Neural cell (in vitro differentiated cells): ENCODE measurements around the gene PIK3CA. TPM values are rescaled to one million over a fixed set of nuclear protein-coding genes. Genes with fewer than 3 reads are reported as not detected.
"Not testable (repeated sequence)": the region's sequence is repeated elsewhere in the genome, so short reads cannot be mapped to it uniquely, and the experiment has no call there.

Source experiments
- H2AFZ ChIP-seq: fragments of 200-600, 300-800 bp; sonication (generic), shearing (Covaris generic); 2 replicates; pipeline ENCODE4 v1.6.0; 2014; ENCODE audit warnings: low read depth, mild to moderate bottlenecking, antibody characterized with exemption, low read length, moderate library complexity
- H3F3A ChIP-seq: fragments of 200-600 bp; shearing (Covaris generic); 2 replicates; pipeline ENCODE4 v1.6.1; 2016; ENCODE audit warnings: mild to moderate bottlenecking, moderate library complexity, mixed read lengths, antibody characterized with exemption, low read length; ENCODE audit not compliant: insufficient read depth, poor library complexity, severe bottlenecking
- H3K27ac ChIP-seq: fragments of 200-600, 300-800 bp; sonication (generic), shearing (Covaris generic); 2 replicates; pipeline ENCODE4 v1.5.1; 2014; ENCODE audit warnings: mild to moderate bottlenecking, low read length, moderate library complexity
- H3K27me3 ChIP-seq: fragments of 300-800, 200-600 bp; sonication (generic), shearing (Covaris generic); 2 replicates; pipeline ENCODE4 v1.6.0; 2014; ENCODE audit warnings: mild to moderate bottlenecking, low read depth, low read length, moderate library complexity; ENCODE audit not compliant: insufficient read depth
- H3K36me3 ChIP-seq: fragments of 300-800, 200-600 bp; sonication (generic), shearing (Covaris generic); 2 replicates; pipeline ENCODE4 v1.5.1; 2014; ENCODE audit warnings: mild to moderate bottlenecking, antibody characterized with exemption, low read length, moderate library complexity; ENCODE audit not compliant: insufficient read depth
- H3K4me2 ChIP-seq: fragments of 300-800, 200-600 bp; sonication (generic), shearing (Covaris generic); 2 replicates; pipeline ENCODE4 v1.6.0; 2014; ENCODE audit warnings: mild to moderate bottlenecking, low read length
- H3K4me3 ChIP-seq: fragments of 300-800, 200-600 bp; sonication (generic), shearing (Covaris generic); 2 replicates; pipeline ENCODE4 v1.5.1; 2014; ENCODE audit warnings: mild to moderate bottlenecking, low read length, moderate library complexity
- H3K79me2 ChIP-seq: fragments of 200-600 bp; shearing (Covaris generic); replicated peaks from 2 replicates; pipeline ENCODE4 v1.6.0; 2014; ENCODE audit warnings: mild to moderate bottlenecking, low read length, moderate library complexity; ENCODE audit not compliant: insufficient read depth
- H3K9ac ChIP-seq: fragments of 300-800, 200-600 bp; sonication (generic), shearing (Covaris generic); 2 replicates; pipeline ENCODE4 v1.6.1; 2016; ENCODE audit warnings: mild to moderate bottlenecking, low read length, mixed read lengths
- H3K9me2 ChIP-seq: fragments of 200-600 bp; shearing (Covaris generic); 2 replicates; pipeline ENCODE4 v1.6.1; 2016; ENCODE audit warnings: mild to moderate bottlenecking, low read length, mixed read lengths; ENCODE audit not compliant: insufficient read depth
- H3K9me3 ChIP-seq: fragments of 200-600, 300-800 bp; sonication (generic), shearing (Covaris generic); 2 replicates; pipeline ENCODE4 v1.6.1; 2016; ENCODE audit warnings: mild to moderate bottlenecking, mixed run types, low read length, moderate library complexity, mixed read lengths
- H4K20me1 ChIP-seq: fragments of 200-600 bp; shearing (Covaris generic); 2 replicates; pipeline ENCODE4 v1.6.1; 2016; ENCODE audit warnings: mild to moderate bottlenecking, mixed run types; ENCODE audit not compliant: insufficient read depth
- EP300 ChIP-seq: fragments of 450-650 bp; conservative IDR thresholded peaks from 2 replicates; pipeline ENCODE4 v1.6.1; 2014; ENCODE audit warnings: antibody characterized with exemption, mild to moderate bottlenecking, moderate library complexity; ENCODE audit not compliant: poor library complexity, severe bottlenecking
- EZH2 ChIP-seq: fragments of 200-600, 300-800 bp; shearing (Covaris generic), sonication (generic); IDR thresholded peaks from 2 replicates; pipeline ENCODE4 v1.6.1; 2014; ENCODE audit warnings: antibody characterized with exemption, low read length, borderline replicate concordance, mild to moderate bottlenecking; ENCODE audit not compliant: insufficient read depth, poor library complexity, severe bottlenecking
- MXI1 ChIP-seq: fragments of 450-650 bp; conservative IDR thresholded peaks from 2 replicates; pipeline ENCODE4 v1.6.1; 2014; ENCODE audit warnings: antibody characterized with exemption, mild to moderate bottlenecking; ENCODE audit not compliant: poor library complexity, severe bottlenecking
- POLR2AphosphoS5 ChIP-seq: IDR thresholded peaks from 2 replicates; pipeline ENCODE4 v1.6.1; 2012
- RAD21 ChIP-seq: fragments of 450-650 bp; conservative IDR thresholded peaks from 2 replicates; pipeline ENCODE4 v1.6.1; 2014; ENCODE audit warnings: antibody characterized with exemption, mild to moderate bottlenecking, moderate library complexity
- SMC3 ChIP-seq: fragments of 450-650 bp; conservative IDR thresholded peaks from 2 replicates; pipeline ENCODE4 v1.6.1; 2014; ENCODE audit warnings: antibody characterized with exemption, mild to moderate bottlenecking, moderate library complexity; ENCODE audit not compliant: poor library complexity
- TAF1 ChIP-seq: IDR thresholded peaks from 2 replicates; pipeline ENCODE4 v1.6.1; 2012; ENCODE audit warnings: low read depth
- polyA plus RNA-seq: library from polyadenylated mRNA; depleted of rRNA; stranded (reverse); fragments of >200 nt; gene quantifications from 2 replicates; pipeline ENCODE4 v1.2.3, GENCODE V29; 2014
- TF ChIP-seq, protein P1 (sequence below): IDR thresholded peaks from 2 replicates; pipeline ENCODE4 v1.6.1; 2012; ENCODE audit warnings: borderline replicate concordance
- TF ChIP-seq, protein P2 (sequence below): fragments of 450-650 bp; IDR thresholded peaks from 2 replicates; pipeline ENCODE4 v1.5.1; 2014; ENCODE audit warnings: antibody characterized with exemption, mild to moderate bottlenecking, moderate library complexity; ENCODE audit not compliant: poor library complexity, severe bottlenecking

The PIK3CA gene
- polyA plus RNA-seq, 1 donor from 2014 or later = 15.2 TPM

- no peak overlapping the region for H3K27ac ChIP-seq
- TF ChIP-seq, protein P1, sequence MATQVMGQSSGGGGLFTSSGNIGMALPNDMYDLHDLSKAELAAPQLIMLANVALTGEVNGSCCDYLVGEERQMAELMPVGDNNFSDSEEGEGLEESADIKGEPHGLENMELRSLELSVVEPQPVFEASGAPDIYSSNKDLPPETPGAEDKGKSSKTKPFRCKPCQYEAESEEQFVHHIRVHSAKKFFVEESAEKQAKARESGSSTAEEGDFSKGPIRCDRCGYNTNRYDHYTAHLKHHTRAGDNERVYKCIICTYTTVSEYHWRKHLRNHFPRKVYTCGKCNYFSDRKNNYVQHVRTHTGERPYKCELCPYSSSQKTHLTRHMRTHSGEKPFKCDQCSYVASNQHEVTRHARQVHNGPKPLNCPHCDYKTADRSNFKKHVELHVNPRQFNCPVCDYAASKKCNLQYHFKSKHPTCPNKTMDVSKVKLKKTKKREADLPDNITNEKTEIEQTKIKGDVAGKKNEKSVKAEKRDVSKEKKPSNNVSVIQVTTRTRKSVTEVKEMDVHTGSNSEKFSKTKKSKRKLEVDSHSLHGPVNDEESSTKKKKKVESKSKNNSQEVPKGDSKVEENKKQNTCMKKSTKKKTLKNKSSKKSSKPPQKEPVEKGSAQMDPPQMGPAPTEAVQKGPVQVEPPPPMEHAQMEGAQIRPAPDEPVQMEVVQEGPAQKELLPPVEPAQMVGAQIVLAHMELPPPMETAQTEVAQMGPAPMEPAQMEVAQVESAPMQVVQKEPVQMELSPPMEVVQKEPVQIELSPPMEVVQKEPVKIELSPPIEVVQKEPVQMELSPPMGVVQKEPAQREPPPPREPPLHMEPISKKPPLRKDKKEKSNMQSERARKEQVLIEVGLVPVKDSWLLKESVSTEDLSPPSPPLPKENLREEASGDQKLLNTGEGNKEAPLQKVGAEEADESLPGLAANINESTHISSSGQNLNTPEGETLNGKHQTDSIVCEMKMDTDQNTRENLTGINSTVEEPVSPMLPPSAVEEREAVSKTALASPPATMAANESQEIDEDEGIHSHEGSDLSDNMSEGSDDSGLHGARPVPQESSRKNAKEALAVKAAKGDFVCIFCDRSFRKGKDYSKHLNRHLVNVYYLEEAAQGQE = no peak
- no peak for TF ChIP-seq MXI1
- no peak for TF ChIP-seq POLR2AphosphoS5
- TF ChIP-seq EP300 = no peak
- no peak for TF ChIP-seq RAD21
- no peak for TF ChIP-seq TAF1
- TF ChIP-seq, protein P2, sequence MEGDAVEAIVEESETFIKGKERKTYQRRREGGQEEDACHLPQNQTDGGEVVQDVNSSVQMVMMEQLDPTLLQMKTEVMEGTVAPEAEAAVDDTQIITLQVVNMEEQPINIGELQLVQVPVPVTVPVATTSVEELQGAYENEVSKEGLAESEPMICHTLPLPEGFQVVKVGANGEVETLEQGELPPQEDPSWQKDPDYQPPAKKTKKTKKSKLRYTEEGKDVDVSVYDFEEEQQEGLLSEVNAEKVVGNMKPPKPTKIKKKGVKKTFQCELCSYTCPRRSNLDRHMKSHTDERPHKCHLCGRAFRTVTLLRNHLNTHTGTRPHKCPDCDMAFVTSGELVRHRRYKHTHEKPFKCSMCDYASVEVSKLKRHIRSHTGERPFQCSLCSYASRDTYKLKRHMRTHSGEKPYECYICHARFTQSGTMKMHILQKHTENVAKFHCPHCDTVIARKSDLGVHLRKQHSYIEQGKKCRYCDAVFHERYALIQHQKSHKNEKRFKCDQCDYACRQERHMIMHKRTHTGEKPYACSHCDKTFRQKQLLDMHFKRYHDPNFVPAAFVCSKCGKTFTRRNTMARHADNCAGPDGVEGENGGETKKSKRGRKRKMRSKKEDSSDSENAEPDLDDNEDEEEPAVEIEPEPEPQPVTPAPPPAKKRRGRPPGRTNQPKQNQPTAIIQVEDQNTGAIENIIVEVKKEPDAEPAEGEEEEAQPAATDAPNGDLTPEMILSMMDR = no peak
- no peaks in the 10 kb centered on the region for H3K36me3 ChIP-seq
- H3K9ac ChIP-seq = no peak overlapping the region
- no peak overlapping the region for H2AFZ ChIP-seq
- no peaks in the 10 kb centered on the region for H3K27me3 ChIP-seq
- H3K4me3 ChIP-seq = no peak overlapping the region
- no peaks in the 10 kb centered on the region for H3K79me2 ChIP-seq
- no peaks in the 10 kb centered on the region for H3F3A ChIP-seq
- no peaks in the 10 kb centered on the region for H4K20me1 ChIP-seq
- H3K9me3 ChIP-seq = no peaks in the 10 kb centered on the region
- H3K4me2 ChIP-seq = no peak overlapping the region
- no peaks in the 10 kb centered on the region for H3K9me2 ChIP-seq
Measured at GRCh38 chr3:179258820-179259219, 110.7 kb downstream of the PIK3CA start.

DNA sequence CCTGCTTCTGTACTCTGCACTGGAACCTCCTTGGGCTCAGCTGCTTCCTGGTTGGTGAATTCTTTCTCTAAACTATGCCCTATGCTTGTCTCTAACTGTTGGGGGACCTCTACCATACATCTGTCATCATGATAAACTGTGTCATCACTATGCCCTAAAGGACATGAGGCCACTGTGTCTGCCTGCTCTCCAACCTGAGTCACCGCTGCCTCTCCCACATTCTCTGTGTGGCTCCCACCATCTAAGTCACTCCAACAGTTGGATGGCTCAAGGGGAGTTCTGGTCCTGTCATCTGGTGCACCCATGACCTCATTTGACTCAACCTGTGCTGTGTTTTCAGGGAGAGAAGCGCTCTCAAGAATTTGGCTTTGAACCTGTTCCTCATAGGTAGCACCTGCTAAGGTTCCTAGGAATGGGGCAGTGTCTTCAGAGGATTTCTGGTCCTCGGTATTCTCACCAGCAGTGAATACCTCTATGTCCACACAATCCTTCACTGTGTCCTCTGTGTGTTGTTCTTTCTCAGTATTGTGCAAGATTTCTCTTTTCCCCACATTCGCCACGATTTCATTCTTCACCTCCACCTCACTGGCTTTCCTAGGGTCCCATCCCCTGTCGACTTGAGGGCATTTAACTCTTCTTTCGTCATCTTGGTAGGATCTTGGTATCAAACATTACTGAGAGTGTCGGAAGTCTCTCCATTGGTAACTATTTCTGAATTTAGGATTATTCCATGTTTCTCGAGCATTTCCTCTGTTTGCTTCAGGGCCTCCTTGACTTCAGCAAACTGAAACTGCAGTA lies 112.0 kb downstream of the PIK3CA start:
- H4K20me1 ChIP-seq, H3K27ac ChIP-seq, H2AFZ ChIP-seq, H3K9me3 ChIP-seq, H3K9me2 ChIP-seq, H3K27me3 ChIP-seq, H3K36me3 ChIP-seq, H3K9ac ChIP-seq, H3F3A ChIP-seq, H3K4me3 ChIP-seq, H3K4me2 ChIP-seq, H3K79me2 ChIP-seq: not testable (repeated sequence)

DNA sequence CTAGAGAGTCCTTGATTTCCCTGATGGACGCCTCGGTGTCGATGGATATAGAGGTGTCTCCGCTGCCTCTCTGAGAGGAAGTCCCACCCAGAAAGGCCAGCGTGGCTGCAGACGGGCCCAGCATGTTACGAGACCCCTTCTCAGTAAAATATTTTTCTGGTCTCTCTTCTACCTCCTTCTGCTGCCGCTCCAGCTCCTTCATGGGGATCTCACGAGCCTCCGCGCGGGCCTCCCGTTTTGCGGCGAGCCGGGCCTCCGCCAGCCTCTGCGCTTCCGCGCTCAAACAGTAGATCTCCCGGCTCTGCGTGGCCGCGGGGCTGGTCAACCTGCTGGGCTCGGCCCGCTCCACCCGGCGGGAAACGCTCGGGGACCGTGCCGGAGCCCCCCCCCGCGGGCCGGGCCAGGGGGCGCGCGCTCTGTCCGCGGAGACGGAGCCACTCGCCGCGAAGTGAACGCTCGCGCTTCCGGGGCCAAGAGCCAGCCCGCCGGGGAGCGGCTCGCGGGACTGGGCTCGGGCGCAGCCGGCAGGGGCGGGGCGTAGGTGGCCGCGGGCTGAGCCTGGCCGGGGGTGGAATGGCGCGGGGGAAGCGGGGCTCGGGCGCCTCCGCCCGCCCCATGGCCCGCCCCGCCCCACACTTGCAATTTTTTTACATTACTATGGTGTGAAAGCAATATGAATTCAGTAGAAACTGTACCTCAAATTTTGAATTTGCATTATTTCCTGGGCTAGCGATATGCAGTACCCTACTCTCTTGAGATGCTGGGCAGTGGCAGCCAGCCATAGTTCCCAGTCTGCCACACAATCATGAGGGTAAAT lies 113.0 kb downstream of the PIK3CA start:
- Histone ChIP-seq H3K4me2 (no peak overlapping the region), H3F3A (no peaks in the 10 kb centered on the region)

More for the DNA sequence above, 113.0 kb downstream of the PIK3CA start:
- H3K9me3 ChIP-seq = no peaks in the 10 kb centered on the region
- H3K9me2 ChIP-seq = no peaks in the 10 kb centered on the region
- no peaks in the 10 kb centered on the region for H3K27me3 ChIP-seq
- H3K36me3 ChIP-seq = no peaks in the 10 kb centered on the region
- H3K27ac ChIP-seq = no peak overlapping the region
- H2AFZ ChIP-seq = no peak overlapping the region
- no peak for TF ChIP-seq SMC3
- no peak for TF ChIP-seq EZH2
- H4K20me1 ChIP-seq = no peaks in the 10 kb centered on the region
- no peaks in the 10 kb centered on the region for H3K79me2 ChIP-seq
- H3K9ac ChIP-seq = peak overlapping the region; percentile 26
- peak overlapping the region; percentile 60 for H3K4me3 ChIP-seq
